ENCODE data around the gene STAT2. TPM values are rescaled to one million over a fixed set of nuclear protein-coding genes. Genes with fewer than 3 reads are reported as not detected.
"Not testable (repeated sequence)": the region's sequence is repeated elsewhere in the genome, so short reads cannot be mapped to it uniquely, and the experiment has no call there.

STAT2 gene
- total RNA-seq, 6 donors from 2014 or later, result 96.1 to 553 (median 178) TPM

- Histone ChIP-seq H3K9me3 (no peaks in the 10 kb centered on the region), H3K4me1 (no peaks in the 10 kb centered on the region), H3K27me3 (no peaks in the 10 kb centered on the region), H3K4me3 (no peak overlapping the region), H3K36me3 (peaks cover 24 to 69% (median 63%) of the 10 kb centered on the region in 4 donors), H3K27ac (no peak overlapping the region)
- DNase-seq, result no peak
- WGBS, 2 donors, result 89 to 91% methylated on average over 6 of the region's 6 CpGs
- no peak for ATAC-seq (ENCODE audit: low FRiP score in 2 of 2)
- TF ChIP-seq CTCF (IDR thresholded peaks at IDR 0.05) (no peak), POLR2A (IDR thresholded peaks at IDR 0.05) (no peak), EP300 (IDR thresholded peaks at IDR 0.05) (no peak), POLR2AphosphoS5 (IDR thresholded peaks at IDR 0.05) (no peak)
These were observed 33.4 kb downstream of the STAT2 start for GRCh38 chr12:56326533-56326932.

GRCh38 chr12:56326126-56326525 lies 33.8 kb downstream of the STAT2 start:
- peaks cover 24 to 69% (median 63%) of the 10 kb centered on the region in 4 donors for H3K36me3 ChIP-seq
- no peak for DNase-seq
- no peaks in the 10 kb centered on the region for H3K9me3 ChIP-seq
- no peak for TF ChIP-seq POLR2A (IDR thresholded peaks at IDR 0.05)
- no peak for TF ChIP-seq POLR2AphosphoS5 (IDR thresholded peaks at IDR 0.05)
- TF ChIP-seq CTCF (IDR thresholded peaks at IDR 0.05), result no peak
- no peak for TF ChIP-seq EP300 (IDR thresholded peaks at IDR 0.05)
- no peak for ATAC-seq (ENCODE audit: low FRiP score in 2 of 2)
- 91 to 95% methylated on average over 8 of the region's 8 CpGs for WGBS, 2 donors
- no peak overlapping the region for H3K4me3 ChIP-seq
- H3K27me3 ChIP-seq, result no peaks in the 10 kb centered on the region
- H3K4me1 ChIP-seq, result no peaks in the 10 kb centered on the region
- H3K27ac ChIP-seq, result no peak overlapping the region

GRCh38 chr12:56324206-56324605 lies 35.7 kb downstream of the STAT2 start:
- no peaks in the 10 kb centered on the region for H3K9me3 ChIP-seq
- no peak for TF ChIP-seq EP300 (IDR thresholded peaks at IDR 0.05)
- no peak for TF ChIP-seq POLR2AphosphoS5 (IDR thresholded peaks at IDR 0.05)
- no peak for TF ChIP-seq POLR2A (IDR thresholded peaks at IDR 0.05)
- no peak for TF ChIP-seq CTCF (IDR thresholded peaks at IDR 0.05)
- no peaks in the 10 kb centered on the region for H3K4me1 ChIP-seq
- WGBS, 2 donors, result 96 to 98% methylated on average over 6 of the region's 6 CpGs
- H3K36me3 ChIP-seq, result peaks cover 24 to 81% (median 73%) of the 10 kb centered on the region in 4 donors
- DNase-seq (no peak), ATAC-seq (ENCODE audit: low FRiP score in 2 of 2) (no peak)
- no peak overlapping the region for H3K27ac ChIP-seq
- no peaks in the 10 kb centered on the region for H3K27me3 ChIP-seq
- H3K4me3 ChIP-seq, result no peak overlapping the region

- peaks cover 21 to 76% (median 58%) of the 10 kb centered on the region in 4 donors for H3K36me3 ChIP-seq
These were observed 38.3 kb downstream of the STAT2 start for GRCh38 chr12:56321610-56322009.

GRCh38 chr12:56321027-56321426 lies 38.9 kb downstream of the STAT2 start:
- H3K36me3 ChIP-seq, result peaks cover 21 to 70% (median 52%) of the 10 kb centered on the region in 4 donors
- DNase-seq (no peak), ATAC-seq (ENCODE audit: low FRiP score in 2 of 2) (no peak)
- no peak overlapping the region for H3K4me3 ChIP-seq
- H3K27ac ChIP-seq, result no peak overlapping the region
- no peaks in the 10 kb centered on the region for H3K9me3 ChIP-seq
- TF ChIP-seq CTCF (IDR thresholded peaks at IDR 0.05), result no peak
- no peak for TF ChIP-seq POLR2A (IDR thresholded peaks at IDR 0.05)
- TF ChIP-seq EP300 (IDR thresholded peaks at IDR 0.05), result no peak
- no peak for TF ChIP-seq POLR2AphosphoS5 (IDR thresholded peaks at IDR 0.05)
- peaks cover 4 to 8% (median 5%) of the 10 kb centered on the region in 4 donors for H3K4me1 ChIP-seq
- no peaks in the 10 kb centered on the region for H3K27me3 ChIP-seq
- WGBS, 2 donors, result 72 to 88% methylated on average over 2 of the region's 2 CpGs

More at GRCh38 chr12:56321610-56322009, 38.3 kb downstream of the STAT2 start:
- 89 to 91% methylated on average over 8 of the region's 8 CpGs for WGBS, 2 donors
- H3K4me1 ChIP-seq; H3K9me3 ChIP-seq; H3K27ac ChIP-seq; H3K4me3 ChIP-seq; ATAC-seq (ENCODE audit: low FRiP score in 2 of 2); DNase-seq; H3K27me3 ChIP-seq: not testable (repeated sequence)
